ENCODE measurements around the gene TMEM141. TPM values are rescaled to one million over a fixed set of nuclear protein-coding genes. Genes with fewer than 3 reads are reported as not detected.
A peak's percentile ranks its signal among the peaks of the same experiment; 100 is the strongest.

The TMEM141 gene
- total and polyA plus RNA-seq, 4 donors = 38.9 to 76.9 (median 53.5) TPM

GRCh38 chr9:136769710-136770191 is 21.4 kb upstream of the TMEM141 start:
- no peak overlapping the region for H3K27ac ChIP-seq (ENCODE audit: low read depth, low read length)
- no peaks in the 10 kb centered on the region for H3K9me3 ChIP-seq (ENCODE audit: control insufficient read depth, insufficient read depth, low read length)
- no peaks in the 10 kb centered on the region for H3K36me3 ChIP-seq (ENCODE audit: control insufficient read depth, insufficient read depth, low read length)
- WGBS (ENCODE audit: insufficient coverage) = 22% methylated on average over 8 of the region's 16 CpGs
- H3K27me3 ChIP-seq (ENCODE audit: control insufficient read depth, insufficient read depth, low read length) = peaks cover 3% of the 10 kb centered on the region
- peaks cover 3% of the 10 kb centered on the region for H3K4me1 ChIP-seq (ENCODE audit: control insufficient read depth, insufficient read depth, low read length)
- DNase-seq (ENCODE audit: low read depth in 4 of 6, low spot score in 6 of 6) = no peak
- H3K4me3 ChIP-seq (ENCODE audit: low read depth, low read length) = no peak overlapping the region

GRCh38 chr9:136771907-136772415 is 19.2 kb upstream of the TMEM141 start:
- Histone ChIP-seq H3K4me3 (ENCODE audit: low read depth, low read length) (no peak overlapping the region), H3K9me3 (ENCODE audit: control insufficient read depth, insufficient read depth, low read length) (no peaks in the 10 kb centered on the region), H3K36me3 (ENCODE audit: control insufficient read depth, insufficient read depth, low read length) (no peaks in the 10 kb centered on the region), H3K4me1 (ENCODE audit: control insufficient read depth, insufficient read depth, low read length) (peaks cover 3% of the 10 kb centered on the region), H3K27me3 (ENCODE audit: control insufficient read depth, insufficient read depth, low read length) (peaks cover 3% of the 10 kb centered on the region), H3K27ac (ENCODE audit: low read depth, low read length) (no peak overlapping the region)
- WGBS (ENCODE audit: insufficient coverage) = no CpG with 5 or more reads among the region's 3 CpGs
- DNase-seq (ENCODE audit: low read depth in 4 of 6, low spot score in 6 of 6) = no peak

- no peaks in the 10 kb centered on the region for H3K36me3 ChIP-seq (ENCODE audit: control insufficient read depth, insufficient read depth, low read length)
- H3K9me3 ChIP-seq (ENCODE audit: control insufficient read depth, insufficient read depth, low read length) = no peaks in the 10 kb centered on the region
- H3K4me3 ChIP-seq (ENCODE audit: low read depth, low read length) = no peak overlapping the region
- H3K27me3 ChIP-seq (ENCODE audit: control insufficient read depth, insufficient read depth, low read length) = peaks cover 3% of the 10 kb centered on the region
- peak in 1 of 6 donors; percentile 58 for DNase-seq (ENCODE audit: low read depth in 4 of 6, low spot score in 6 of 6)
- H3K27ac ChIP-seq (ENCODE audit: low read depth, low read length) = no peak overlapping the region
- H3K4me1 ChIP-seq (ENCODE audit: control insufficient read depth, insufficient read depth, low read length) = peaks cover 3% of the 10 kb centered on the region
- 87% methylated on average over 5 of the region's 7 CpGs for WGBS (ENCODE audit: insufficient coverage)
Measured at GRCh38 chr9:136773386-136774044, 17.6 kb upstream of the TMEM141 start.

- Histone ChIP-seq H3K27me3 (ENCODE audit: control insufficient read depth, insufficient read depth, low read length) (peaks cover 3% of the 10 kb centered on the region), H3K4me3 (ENCODE audit: low read depth, low read length) (no peak overlapping the region), H3K4me1 (ENCODE audit: control insufficient read depth, insufficient read depth, low read length) (peaks cover 3% of the 10 kb centered on the region), H3K9me3 (ENCODE audit: control insufficient read depth, insufficient read depth, low read length) (no peaks in the 10 kb centered on the region), H3K27ac (ENCODE audit: low read depth, low read length) (no peak overlapping the region), H3K36me3 (ENCODE audit: control insufficient read depth, insufficient read depth, low read length) (no peaks in the 10 kb centered on the region)
- DNase-seq (ENCODE audit: low read depth in 4 of 6, low spot score in 6 of 6) = no peak
- WGBS (ENCODE audit: insufficient coverage) = 89% methylated on average over 12 of the region's 12 CpGs
Measured at GRCh38 chr9:136774416-136775045, 16.6 kb upstream of the TMEM141 start.

- WGBS (ENCODE audit: insufficient coverage) = 82% methylated on average over 5 of the region's 6 CpGs
- Histone ChIP-seq H3K4me3 (ENCODE audit: low read depth, low read length) (no peak overlapping the region), H3K27me3 (ENCODE audit: control insufficient read depth, insufficient read depth, low read length) (peaks cover 3% of the 10 kb centered on the region), H3K4me1 (ENCODE audit: control insufficient read depth, insufficient read depth, low read length) (no peaks in the 10 kb centered on the region), H3K27ac (ENCODE audit: low read depth, low read length) (no peak overlapping the region), H3K9me3 (ENCODE audit: control insufficient read depth, insufficient read depth, low read length) (no peaks in the 10 kb centered on the region), H3K36me3 (ENCODE audit: control insufficient read depth, insufficient read depth, low read length) (no peaks in the 10 kb centered on the region)
- no peak for DNase-seq (ENCODE audit: low read depth in 4 of 6, low spot score in 6 of 6)
Measured at GRCh38 chr9:136775191-136775590, 16.0 kb upstream of the TMEM141 start.

GRCh38 chr9:136776947-136777346 is 14.2 kb upstream of the TMEM141 start:
- no peaks in the 10 kb centered on the region for H3K9me3 ChIP-seq (ENCODE audit: control insufficient read depth, insufficient read depth, low read length)
- DNase-seq (ENCODE audit: low read depth in 4 of 6, low spot score in 6 of 6) = no peak
- H3K27me3 ChIP-seq (ENCODE audit: control insufficient read depth, insufficient read depth, low read length) = peaks cover 3% of the 10 kb centered on the region
- H3K4me3 ChIP-seq (ENCODE audit: low read depth, low read length) = no peak overlapping the region
- H3K36me3 ChIP-seq (ENCODE audit: control insufficient read depth, insufficient read depth, low read length) = no peaks in the 10 kb centered on the region
- WGBS (ENCODE audit: insufficient coverage) = 73% methylated on average over 7 of the region's 7 CpGs
- no peaks in the 10 kb centered on the region for H3K4me1 ChIP-seq (ENCODE audit: control insufficient read depth, insufficient read depth, low read length)
- H3K27ac ChIP-seq (ENCODE audit: low read depth, low read length) = peak overlapping the region; percentile 33

- H3K27me3 ChIP-seq (ENCODE audit: control insufficient read depth, insufficient read depth, low read length) = peaks cover 3% of the 10 kb centered on the region
- DNase-seq (ENCODE audit: low read depth in 4 of 6, low spot score in 6 of 6) = no peak
- no peak overlapping the region for H3K4me3 ChIP-seq (ENCODE audit: low read depth, low read length)
- H3K9me3 ChIP-seq (ENCODE audit: control insufficient read depth, insufficient read depth, low read length) = no peaks in the 10 kb centered on the region
- WGBS (ENCODE audit: insufficient coverage) = 87% methylated on average over 14 of the region's 14 CpGs
- H3K4me1 ChIP-seq (ENCODE audit: control insufficient read depth, insufficient read depth, low read length) = no peaks in the 10 kb centered on the region
- no peaks in the 10 kb centered on the region for H3K36me3 ChIP-seq (ENCODE audit: control insufficient read depth, insufficient read depth, low read length)
- H3K27ac ChIP-seq (ENCODE audit: low read depth, low read length) = peak overlapping the region; percentile 33
Measured at GRCh38 chr9:136777359-136777758, 13.8 kb upstream of the TMEM141 start.

GRCh38 chr9:136779808-136780207 is 11.3 kb upstream of the TMEM141 start:
- Histone ChIP-seq H3K9me3 (ENCODE audit: control insufficient read depth, insufficient read depth, low read length) (no peaks in the 10 kb centered on the region), H3K27me3 (ENCODE audit: control insufficient read depth, insufficient read depth, low read length) (peaks cover 3% of the 10 kb centered on the region), H3K36me3 (ENCODE audit: control insufficient read depth, insufficient read depth, low read length) (no peaks in the 10 kb centered on the region), H3K4me3 (ENCODE audit: low read depth, low read length) (no peak overlapping the region), H3K27ac (ENCODE audit: low read depth, low read length) (no peak overlapping the region), H3K4me1 (ENCODE audit: control insufficient read depth, insufficient read depth, low read length) (no peaks in the 10 kb centered on the region)
- no peak for DNase-seq (ENCODE audit: low read depth in 4 of 6, low spot score in 6 of 6)
- WGBS (ENCODE audit: insufficient coverage) = 47% methylated on average over 3 of the region's 5 CpGs

- no CpG with 5 or more reads among the region's 3 CpGs for WGBS (ENCODE audit: insufficient coverage)
- no peak overlapping the region for H3K27ac ChIP-seq (ENCODE audit: low read depth, low read length)
Measured at GRCh38 chr9:136782452-136782851, 8.7 kb upstream of the TMEM141 start.

More at GRCh38 chr9:136782452-136782851, 8.7 kb upstream of the TMEM141 start:
- peaks cover 1% of the 10 kb centered on the region for H3K4me1 ChIP-seq (ENCODE audit: control insufficient read depth, insufficient read depth, low read length)
- no peak for DNase-seq (ENCODE audit: low read depth in 4 of 6, low spot score in 6 of 6)
- H3K36me3 ChIP-seq (ENCODE audit: control insufficient read depth, insufficient read depth, low read length) = no peaks in the 10 kb centered on the region
- no peak overlapping the region for H3K4me3 ChIP-seq (ENCODE audit: low read depth, low read length)
- H3K9me3 ChIP-seq (ENCODE audit: control insufficient read depth, insufficient read depth, low read length) = no peaks in the 10 kb centered on the region
- H3K27me3 ChIP-seq (ENCODE audit: control insufficient read depth, insufficient read depth, low read length) = peaks cover 3% of the 10 kb centered on the region

All from spinal cord (tissue), 10 donors.